CD14-positive monocyte (primary cell): ENCODE measurements around the gene GAREM1. TPM values are rescaled to one million over a fixed set of nuclear protein-coding genes. Genes with fewer than 3 reads are reported as not detected.
"Not testable (repeated sequence)": the region's sequence is repeated elsewhere in the genome, so short reads cannot be mapped to it uniquely, and the experiment has no call there.

Experiments used
- DNase-seq, 3 donors: peaks; one replicate each; pipeline ENCODE4 v3.0.0-alpha.2; 2011 to 2022
- H2AFZ ChIP-seq: 2 replicates; pipeline ENCODE4 v1.6.0; 2012; ENCODE audit warnings: mild to moderate bottlenecking, low read depth, low read length, inconsistent platforms; ENCODE audit not compliant: insufficient read depth, poor library complexity, severe bottlenecking
- H3K27ac ChIP-seq, 2 donors: 1 replicate in 1 of 2; 2 replicates in 1 of 2; pipeline ENCODE4 v1.5.1; 2012 to 2013; ENCODE audit warnings: low read length in 2 of 2, control low read depth in 1 of 2, inconsistent platforms in 1 of 2, low read depth in 1 of 2, mild to moderate bottlenecking in 1 of 2
- H3K27me3 ChIP-seq, 2 donors: one replicate each; pipeline versions ENCODE4 v1.6.0 to v1.6.1; 2011 to 2013; ENCODE audit warnings: low read length in 2 of 2; ENCODE audit not compliant: control insufficient read depth in 2 of 2, insufficient read depth in 2 of 2
- H3K36me3 ChIP-seq, 2 donors: replicated peaks in 1 of 2; 1 replicate in 1 of 2; 2 replicates in 1 of 2; pipeline versions ENCODE4 v1.5.1 to v1.6.1; 2012 to 2013; ENCODE audit warnings: low read length in 2 of 2, control low read depth in 1 of 2, inconsistent platforms in 1 of 2, mild to moderate bottlenecking in 1 of 2; ENCODE audit not compliant: insufficient read depth in 2 of 2, control insufficient read depth in 1 of 2
- H3K4me1 ChIP-seq, 2 donors: 1 replicate in 1 of 2; 2 replicates in 1 of 2; pipeline versions ENCODE4 v1.5.1 to v1.6.1; 2012 to 2013; ENCODE audit warnings: low read length in 2 of 2, control low read depth in 1 of 2, inconsistent platforms in 1 of 2, mild to moderate bottlenecking in 1 of 2, moderate library complexity in 1 of 2; ENCODE audit not compliant: insufficient read depth in 2 of 2, control insufficient read depth in 1 of 2
- H3K4me2 ChIP-seq: replicated peaks from 2 replicates; pipeline ENCODE3; 2012; ENCODE audit warnings: low read length, moderate library complexity, mild to moderate bottlenecking; ENCODE audit not compliant: poor library complexity, severe bottlenecking; ENCODE audit errors: extremely low read depth
- H3K4me3 ChIP-seq, 3 experiments: fragments of 200-600 bp in 1 of 3; sonication (generic) in 1 of 3; replicated peaks in 1 of 3; 1 replicate in 2 of 3; 2 replicates in 1 of 3; pipeline ENCODE4 v1.5.1; 2011 to 2013; ENCODE audit warnings: low read length in 3 of 3, mild to moderate bottlenecking in 3 of 3, control low read depth in 2 of 3, low read depth in 2 of 3, inconsistent platforms in 1 of 3, moderate library complexity in 1 of 3
- H3K79me2 ChIP-seq: 2 replicates; pipeline ENCODE4 v1.6.0; 2012; ENCODE audit warnings: mild to moderate bottlenecking, control low read depth, inconsistent platforms, low read length, moderate library complexity; ENCODE audit not compliant: insufficient read depth
- H3K9ac ChIP-seq: 2 replicates; pipeline ENCODE4 v1.6.0; 2017; ENCODE audit warnings: low read length, mild to moderate bottlenecking; ENCODE audit not compliant: insufficient read depth, poor library complexity, severe bottlenecking
- H3K9me3 ChIP-seq, 2 donors: replicated peaks in 1 of 2; 1 replicate in 1 of 2; 2 replicates in 1 of 2; pipeline versions ENCODE4 v1.5.1 to v1.6.1; 2012 to 2013; ENCODE audit warnings: low read length in 2 of 2, control low read depth in 1 of 2; ENCODE audit not compliant: control insufficient read depth in 1 of 2, insufficient read depth in 1 of 2
- H4K20me1 ChIP-seq: 2 replicates; pipeline ENCODE4 v1.6.0; 2012; ENCODE audit warnings: mild to moderate bottlenecking, low read length, control low read depth, moderate library complexity; ENCODE audit not compliant: insufficient read depth
- H3K27ac Mint-ChIP-seq, 7 donors: one replicate each; pipeline ENCODE4 v1.8.0; 2020; ENCODE audit warnings: mild to moderate bottlenecking in 7 of 7, mixed read lengths in 7 of 7, moderate library complexity in 6 of 7, inconsistent platforms in 2 of 7
- H3K27me3 Mint-ChIP-seq, 3 donors: one replicate each; pipeline ENCODE4 v1.8.0; 2021 to 2022; ENCODE audit warnings: low read depth in 3 of 3, mild to moderate bottlenecking in 3 of 3, mixed read lengths in 3 of 3, moderate library complexity in 3 of 3, inconsistent platforms in 1 of 3
- H3K36me3 Mint-ChIP-seq, 2 donors: one replicate each; pipeline ENCODE4 v1.8.0; 2020; ENCODE audit warnings: mixed read lengths in 2 of 2, inconsistent platforms in 1 of 2, mild to moderate bottlenecking in 1 of 2
- H3K4me1 Mint-ChIP-seq: one replicate; pipeline ENCODE4 v1.8.0; 2020; ENCODE audit warnings: mild to moderate bottlenecking, mixed read lengths
- H3K4me3 Mint-ChIP-seq, 2 donors: one replicate each; pipeline ENCODE4 v1.8.0; 2020; ENCODE audit warnings: mild to moderate bottlenecking in 2 of 2, mixed read lengths in 2 of 2, moderate library complexity in 1 of 2
- H3K9me3 Mint-ChIP-seq, 7 donors: one replicate each; pipeline ENCODE4 v1.8.0; 2020 to 2022; ENCODE audit warnings: mixed read lengths in 7 of 7, mild to moderate bottlenecking in 6 of 7, moderate library complexity in 6 of 7, inconsistent platforms in 2 of 7
- CTCF ChIP-seq: fragments of 200-600 bp; IDR thresholded peaks from one replicate; pipeline ENCODE4 v1.8.0; 2022; ENCODE audit warnings: antibody characterized with exemption, mild to moderate bottlenecking
- WGBS: methylation state at CpG from one replicate; pipeline ENCODE4 v1.1.5; 2013; ENCODE audit warnings: missing lambda C conversion rate; ENCODE audit not compliant: insufficient coverage; 5-methylcytosine and 5-hydroxymethylcytosine counted together
- intact Hi-C, 2 donors: fragments of 100-400 bp; cut with micrococcal nuclease; formaldehyde crosslinking; loops; one replicate each; pipeline versions ENCODE4 v1.15.0 to v1.15.1; 2023
- polyA plus RNA-seq, 3 donors: library from polyadenylated mRNA; depleted of rRNA in 1 of 3; unstranded in 2 of 3; stranded (reverse) in 1 of 3; fragments of 300-500 nt in 2 of 3; fragments of >200 nt in 1 of 3; fragmentation: Illumina TruSeq in 2 of 3; gene quantifications; 1 replicate in 2 of 3; 2 replicates in 1 of 3; pipeline ENCODE4 v1.2.3, GENCODE V29; 2012 to 2021

The GAREM1 gene
- polyA plus RNA-seq, 3 donors = 0.24 TPM; not detected in 2

- intact Hi-C loops = no loop called here
- Mint-ChIP-seq H3K9me3 (no peaks in the 10 kb centered on the region), H3K27ac (no peak overlapping the region), H3K27me3 (peaks cover 10 to 34% (median 16%) of the 10 kb centered on the region in 3 donors), H3K4me3 (no peak overlapping the region), H3K36me3 (no peaks in the 10 kb centered on the region), H3K4me1 (no peaks in the 10 kb centered on the region)
- Histone ChIP-seq H3K9ac (no peak overlapping the region), H3K4me2 (no peak overlapping the region), H3K79me2 (no peaks in the 10 kb centered on the region), H4K20me1 (no peaks in the 10 kb centered on the region), H2AFZ (no peak overlapping the region), H3K36me3 (no peaks in the 10 kb centered on the region), H3K9me3 (no peaks in the 10 kb centered on the region), H3K27ac (no peak overlapping the region), H3K4me3 (no peak overlapping the region), H3K27me3 (peaks cover 14 to 15% of the 10 kb centered on the region in 2 donors), H3K4me1 (no peaks in the 10 kb centered on the region)
- no peak for DNase-seq
- TF ChIP-seq CTCF = no peak
- no CpG with 5 or more reads among the region's 1 CpG for WGBS
Observed at GRCh38 chr18:32478317-32478716, 7.6 kb upstream of the GAREM1 start.

- Histone ChIP-seq H4K20me1 (no peaks in the 10 kb centered on the region), H3K4me2 (no peak overlapping the region), H3K27me3 (peaks cover 29 to 37% of the 10 kb centered on the region in 2 donors), H3K79me2 (no peaks in the 10 kb centered on the region), H3K4me1 (peaks cover 3 to 4% of the 10 kb centered on the region in 2 donors), H3K4me3 (no peak overlapping the region), H2AFZ (no peak overlapping the region), H3K9me3 (peaks cover 3 to 12% of the 10 kb centered on the region in 2 donors), H3K36me3 (no peaks in the 10 kb centered on the region), H3K27ac (no peak overlapping the region), H3K9ac (no peak overlapping the region)
- Mint-ChIP-seq H3K36me3 (peaks cover 0 to 4% of the 10 kb centered on the region in 2 donors), H3K9me3 (peaks cover 0 to 8% (median 2%) of the 10 kb centered on the region in 7 donors), H3K27me3 (peaks cover 30 to 55% (median 35%) of the 10 kb centered on the region in 3 donors), H3K27ac (no peak overlapping the region), H3K4me1 (peaks cover 6% of the 10 kb centered on the region), H3K4me3 (no peak overlapping the region)
- WGBS = no CpG with 5 or more reads among the region's 2 CpGs
- no peak for TF ChIP-seq CTCF
- DNase-seq = no peak
- intact Hi-C loops = no loop called here
Observed at GRCh38 chr18:32476106-32476505, 5.4 kb upstream of the GAREM1 start.

GRCh38 chr18:32475069-32475468 lies 4.4 kb upstream of the GAREM1 start:
- H3K27ac Mint-ChIP-seq, intact Hi-C loops: not testable (repeated sequence)
- 96% methylated on average over 11 of the region's 12 CpGs for WGBS

More at GRCh38 chr18:32475069-32475468, 4.4 kb upstream of the GAREM1 start:
- H3K4me3 Mint-ChIP-seq, H4K20me1 ChIP-seq, H3K4me3 ChIP-seq, H3K36me3 Mint-ChIP-seq, H3K4me2 ChIP-seq, H3K4me1 ChIP-seq, H3K4me1 Mint-ChIP-seq, H3K27ac ChIP-seq, H2AFZ ChIP-seq, H3K9me3 Mint-ChIP-seq, DNase-seq, H3K9ac ChIP-seq, H3K79me2 ChIP-seq, H3K36me3 ChIP-seq: not testable (repeated sequence)
- peaks cover 29 to 42% of the 10 kb centered on the region in 2 donors for H3K27me3 ChIP-seq
- peaks cover 4 to 13% of the 10 kb centered on the region in 2 donors for H3K9me3 ChIP-seq
- peaks cover 34 to 58% (median 38%) of the 10 kb centered on the region in 3 donors for H3K27me3 Mint-ChIP-seq
